Activated CD4-positive, alpha-beta memory T cell treated with anti-CD3 and anti-CD28 coated beads, Interleukin-2, amount 10 ng/mL, durations not matched to agents 7 days and 5 days (primary cell): Measurements from ENCODE around the gene OXLD1. TPM values are rescaled to one million over a fixed set of nuclear protein-coding genes. Genes with fewer than 3 reads are reported as not detected.
"Not testable (repeated sequence)": the region's sequence is repeated elsewhere in the genome, so short reads cannot be mapped to it uniquely, and the experiment has no call there.

Experiments used
- CTCF ChIA-PET: fragments of 350-600 bp; sonication (Branson Sonifier 250); formaldehyde crosslinking; loops from one replicate; lab custom pipeline; 2021; ENCODE audit warnings: antibody characterized with exemption, inconsistent platforms; lab: Charles Lee
- POLR2A ChIA-PET: fragments of 350-600 bp; sonication (Branson Sonifier 250); formaldehyde crosslinking; loops from one replicate; lab custom pipeline; 2021; ENCODE audit warnings: antibody characterized with exemption; lab: Charles Lee
- DNase-seq: peaks from one replicate; pipeline ENCODE4 v3.0.0-alpha.2; 2020
- H3K27ac Mint-ChIP-seq: one replicate; pipeline ENCODE4 v1.8.0; 2021; ENCODE audit warnings: mild to moderate bottlenecking, mixed read lengths
- H3K27me3 Mint-ChIP-seq: one replicate; pipeline ENCODE4 v1.8.0; 2021; ENCODE audit warnings: mixed read lengths
- H3K36me3 Mint-ChIP-seq: one replicate; pipeline ENCODE4 v1.8.0; 2021; ENCODE audit warnings: low read depth, mixed read lengths
- H3K4me1 Mint-ChIP-seq: one replicate; pipeline ENCODE4 v1.8.0; 2021; ENCODE audit warnings: mixed read lengths
- H3K4me3 Mint-ChIP-seq: one replicate; pipeline ENCODE4 v1.8.0; 2021; ENCODE audit warnings: mild to moderate bottlenecking, mixed read lengths
- H3K9me3 Mint-ChIP-seq: one replicate; pipeline ENCODE4 v1.8.0; 2021; ENCODE audit warnings: mixed read lengths
- total RNA-seq, 2 experiments: library from RNA; stranded (reverse); gene quantifications; one replicate each; pipeline ENCODE4 v1.2.3, GENCODE V29; 2021

The OXLD1 gene
- total RNA-seq, 2 experiments from 2014 or later = 59.3 TPM

- Mint-ChIP-seq H3K27me3 (peaks cover 3% of the 10 kb centered on the region), H3K27ac (no peak overlapping the region), H3K4me1 (peaks cover 4% of the 10 kb centered on the region), H3K4me3 (no peak overlapping the region), H3K9me3 (no peaks in the 10 kb centered on the region), H3K36me3 (no peaks in the 10 kb centered on the region)
- ChIA-PET CTCF (no interaction called here), POLR2A (no interaction called here)
- DNase-seq = no peak
Measured at GRCh38 chr17:81641825-81642489, 24.4 kb downstream of the OXLD1 start.

GRCh38 chr17:81640011-81640410 is 26.4 kb downstream of the OXLD1 start:
- CTCF ChIA-PET = interaction anchor here (0.7 kb wide), 1 partner anchor 55 kb away, joined by 3 read pairs; no protein-coding TSS in a partner anchor
- DNase-seq = no peak
- no peaks in the 10 kb centered on the region for H3K27me3 Mint-ChIP-seq
- no peak overlapping the region for H3K4me3 Mint-ChIP-seq
- no peak overlapping the region for H3K27ac Mint-ChIP-seq
- peaks cover 7% of the 10 kb centered on the region for H3K36me3 Mint-ChIP-seq
- H3K4me1 Mint-ChIP-seq = peaks cover 15% of the 10 kb centered on the region
- no peaks in the 10 kb centered on the region for H3K9me3 Mint-ChIP-seq
- POLR2A ChIA-PET = interaction anchor here (0.7 kb wide), 1 partner anchor 26 kb away, joined by 3 read pairs; no protein-coding TSS in a partner anchor

GRCh38 chr17:81638683-81639082 is 27.7 kb downstream of the OXLD1 start:
- no peak for DNase-seq
- ChIA-PET POLR2A (interaction anchor here (0.8 to 1.4 kb wide), 2 partner anchors 15 to 28 kb away, joined by 3 to 5 read pairs; partner anchors contain the start of genes CCDC137 and OXLD1), CTCF (no interaction called here)
- Mint-ChIP-seq H3K9me3 (no peaks in the 10 kb centered on the region), H3K27me3 (no peaks in the 10 kb centered on the region), H3K4me3 (peak overlapping the region; percentile 8), H3K4me1 (peaks cover 17% of the 10 kb centered on the region), H3K27ac (no peak overlapping the region), H3K36me3 (peaks cover 7% of the 10 kb centered on the region)

GRCh38 chr17:81636505-81637288 is 29.7 kb downstream of the OXLD1 start, which contains the start of the genes NPLOC4 and TSPAN10:
Gene NPLOC4, minus strand, starts transcription at chr17:81637112. Its CDS starts 182 bp downstream, at chr17:81636930.
Gene TSPAN10, plus strand, starts transcription at chr17:81637196. Its CDS starts 5,217 bp downstream, at chr17:81642413.
- Mint-ChIP-seq H3K9me3 (no peaks in the 10 kb centered on the region), H3K27me3 (no peaks in the 10 kb centered on the region), H3K4me1 (peaks cover 23% of the 10 kb centered on the region), H3K4me3 (peak within 1 kb of the TSS; percentile 98), H3K27ac (peak within 1 kb of the TSS; percentile 83), H3K36me3 (peaks cover 12% of the 10 kb centered on the region)
- DNase-seq = peak; percentile 81
- CTCF ChIA-PET = interaction anchor here (1.0 kb wide), 1 partner anchor 36 kb away, joined by 4 read pairs; no protein-coding TSS in a partner anchor
- POLR2A ChIA-PET = interaction anchor here (1.1 to 3.5 kb wide), 8 partner anchors 12 to 66 kb away, joined by 4 to 26 read pairs (median 5); partner anchors contain the start of genes ARL16, CCDC137, HGS and MRPL12

- no peaks in the 10 kb centered on the region for H3K27me3 Mint-ChIP-seq
- POLR2A ChIA-PET = interaction anchor here (0.6 to 3.5 kb wide), 9 partner anchors 11 to 67 kb away, joined by 4 to 26 read pairs (median 4); partner anchors contain the start of genes ARL16, CCDC137, HGS and MRPL12
Measured at GRCh38 chr17:81635973-81636504, 30.4 kb downstream of the OXLD1 start.

GRCh38 chr17:81635431-81635830 is 31.0 kb downstream of the OXLD1 start:
- DNase-seq = no peak
- H3K36me3 Mint-ChIP-seq = peaks cover 16% of the 10 kb centered on the region
- H3K27me3 Mint-ChIP-seq = no peaks in the 10 kb centered on the region
- ChIA-PET CTCF (interaction anchor here (1.2 kb wide), 1 partner anchor 384 kb away, joined by 3 read pairs; no protein-coding TSS in a partner anchor), POLR2A (interaction anchor here (0.6 to 3.5 kb wide), 5 partner anchors 11 to 67 kb away, joined by 4 to 26 read pairs (median 8); partner anchors contain the start of genes CCDC137, MRPL12 and OXLD1)
- H3K9me3 Mint-ChIP-seq = no peaks in the 10 kb centered on the region
- peak overlapping the region; percentile 98 for H3K4me3 Mint-ChIP-seq
- peaks cover 27% of the 10 kb centered on the region for H3K4me1 Mint-ChIP-seq
- peak overlapping the region; percentile 83 for H3K27ac Mint-ChIP-seq

More at GRCh38 chr17:81635973-81636504, 30.4 kb downstream of the OXLD1 start:
- CTCF ChIA-PET = interaction anchor here (1.0 to 1.2 kb wide), 2 partner anchors 35 to 384 kb away, joined by 3 to 4 read pairs; no protein-coding TSS in a partner anchor
- Mint-ChIP-seq H3K9me3 (no peaks in the 10 kb centered on the region), H3K36me3 (peaks cover 16% of the 10 kb centered on the region), H3K4me3 (peak overlapping the region; percentile 98), H3K27ac (peak overlapping the region; percentile 83), H3K4me1 (peaks cover 27% of the 10 kb centered on the region)
- no peak for DNase-seq

GRCh38 chr17:81631482-81631881 is 34.9 kb downstream of the OXLD1 start:
- H3K27ac Mint-ChIP-seq = peak overlapping the region; percentile 47
- H3K27me3 Mint-ChIP-seq = no peaks in the 10 kb centered on the region
- H3K4me1 Mint-ChIP-seq = peaks cover 25% of the 10 kb centered on the region
- H3K4me3 Mint-ChIP-seq = no peak overlapping the region
- CTCF ChIA-PET = interaction anchor here (2.0 kb wide), 1 partner anchor 31 kb away, joined by 5 read pairs; no protein-coding TSS in a partner anchor
- H3K9me3 Mint-ChIP-seq = no peaks in the 10 kb centered on the region
- POLR2A ChIA-PET = interaction anchor here (0.6 to 1.0 kb wide), 3 partner anchors 16 to 74 kb away, joined by 3 read pairs; partner anchors contain the start of genes CCDC137 and OXLD1
- no peak for DNase-seq
- peaks cover 32% of the 10 kb centered on the region for H3K36me3 Mint-ChIP-seq

- Mint-ChIP-seq H3K27me3 (no peaks in the 10 kb centered on the region), H3K36me3 (peaks cover 34% of the 10 kb centered on the region), H3K27ac (no peak overlapping the region), H3K4me1 (peaks cover 15% of the 10 kb centered on the region), H3K9me3 (no peaks in the 10 kb centered on the region), H3K4me3 (no peak overlapping the region)
- ChIA-PET POLR2A (no interaction called here), CTCF (no interaction called here)
- DNase-seq = no peak
Measured at GRCh38 chr17:81630274-81630673, 36.1 kb downstream of the OXLD1 start.

GRCh38 chr17:81621494-81622130 is 44.8 kb downstream of the OXLD1 start:
- Mint-ChIP-seq H3K27me3 (no peaks in the 10 kb centered on the region), H3K27ac (no peak overlapping the region), H3K36me3 (peaks cover 58% of the 10 kb centered on the region), H3K4me1 (peaks cover 9% of the 10 kb centered on the region), H3K9me3 (no peaks in the 10 kb centered on the region), H3K4me3 (no peak overlapping the region)
- ChIA-PET POLR2A (interaction anchor here (1.1 kb wide), 1 partner anchor 15 kb away, joined by 4 read pairs; the partner anchor contains the start of gene NPLOC4), CTCF (no interaction called here)
- DNase-seq = no peak

GRCh38 chr17:81618307-81618706 is 48.1 kb downstream of the OXLD1 start:
- DNase-seq, H3K4me3 Mint-ChIP-seq, H3K9me3 Mint-ChIP-seq, POLR2A ChIA-PET, H3K27ac Mint-ChIP-seq, H3K27me3 Mint-ChIP-seq, CTCF ChIA-PET: not testable (repeated sequence)
- Mint-ChIP-seq H3K36me3 (peaks cover 56% of the 10 kb centered on the region), H3K4me1 (peaks cover 12% of the 10 kb centered on the region)

GRCh38 chr17:81616877-81617276 is 49.5 kb downstream of the OXLD1 start:
- no peaks in the 10 kb centered on the region for H3K9me3 Mint-ChIP-seq

More at GRCh38 chr17:81616877-81617276, 49.5 kb downstream of the OXLD1 start:
- CTCF ChIA-PET = no interaction called here
- Mint-ChIP-seq H3K36me3 (peaks cover 62% of the 10 kb centered on the region), H3K4me3 (no peak overlapping the region), H3K27ac (no peak overlapping the region), H3K27me3 (no peaks in the 10 kb centered on the region), H3K4me1 (peaks cover 12% of the 10 kb centered on the region)
- no peak for DNase-seq
- POLR2A ChIA-PET = no interaction called here
